HepG2 (cell line): ENCODE data around the gene RPSA. TPM values are rescaled to one million over a fixed set of nuclear protein-coding genes. Genes with fewer than 3 reads are reported as not detected.

ENCODE experiments used
- ATAC-seq: fragments of 200-7000 bp; cut with Tn5 transposase; 3 replicates; pipeline ENCODE4 v1.9.1; 2020; ENCODE audit warnings: mild to moderate bottlenecking, moderate library complexity
- BruUV-seq: library from RNA; stranded (reverse); fragments of 400-500 nt; replicated peaks from 2 replicates; lab custom pipeline; 2021; lab: Mats Ljungman, UMichigan
- CTCF ChIA-PET: fragments of 300-600 bp; formaldehyde crosslinking; extraction: SDS; loops from one replicate; lab custom pipeline; 2021; ENCODE audit warnings: low total read pairs, inconsistent platforms, low intra/inter-chr PET ratio; lab: Yijun Ruan, JAX
- POLR2A ChIA-PET: fragments of 350-600 bp; sonication (Branson Sonifier 250); formaldehyde crosslinking; loops from one replicate; lab custom pipeline; 2020; ENCODE audit warnings: antibody characterized with exemption, inconsistent platforms; lab: Yijun Ruan, JAX
- DNase-seq: peaks from one replicate; pipeline ENCODE4 v3.0.0-alpha.2; 2015; ENCODE audit warnings: low spot score
- FAIRE-seq: peaks from 3 replicates; lab custom pipeline; 2011; peaks lifted over from hg19 to GRCh38; lab: Jason Lieb, UNC
- H2AFZ ChIP-seq: one replicate; pipeline ENCODE4 v1.6.1; 2011; ENCODE audit warnings: low read length, inconsistent platforms
- H3K27ac ChIP-seq: fragments of 300-600 bp; 3 replicates; pipeline ENCODE4 v1.8.0; 2011; ENCODE audit warnings: mixed run types, mild to moderate bottlenecking, mixed read lengths, low read length, inconsistent platforms; ENCODE audit not compliant: insufficient read depth; ENCODE audit errors: extremely low read length
- H3K27me3 ChIP-seq, 2 experiments: fragments of 200-600 bp in 1 of 2; 2 replicates in 1 of 2; 3 replicates in 1 of 2; pipeline versions ENCODE4 v1.6.0 to v1.8.0; 2011; ENCODE audit warnings: low read length in 2 of 2, mild to moderate bottlenecking in 2 of 2, moderate library complexity in 2 of 2, inconsistent platforms in 1 of 2; ENCODE audit not compliant: insufficient read depth in 2 of 2, control insufficient read depth in 1 of 2
- H3K36me3 ChIP-seq, 2 experiments: fragments of 200-600 bp in 1 of 2; replicated peaks in 1 of 2; 2 replicates in 1 of 2; 3 replicates in 1 of 2; pipeline versions ENCODE4 v1.5.1 to v1.8.0; 2011; ENCODE audit warnings: low read length in 2 of 2, inconsistent platforms in 1 of 2; ENCODE audit not compliant: insufficient read depth in 2 of 2, control insufficient read depth in 1 of 2
- H3K4me1 ChIP-seq: 2 replicates; pipeline ENCODE4 v1.5.1; 2012; ENCODE audit warnings: low read length, inconsistent platforms; ENCODE audit not compliant: insufficient read depth
- H3K4me2 ChIP-seq: 2 replicates; pipeline ENCODE4 v1.6.0; 2011; ENCODE audit warnings: low read depth, low read length, inconsistent platforms
- H3K4me3 ChIP-seq, 3 experiments: fragments of 200-600 bp in 1 of 3; sonication (generic), shearing (Covaris generic) in 1 of 3; replicated peaks in 1 of 3; 2 replicates each; pipeline ENCODE4 v1.5.1; 2011 to 2016; ENCODE audit warnings: low read length in 3 of 3, inconsistent platforms in 2 of 3, low read depth in 2 of 3, mild to moderate bottlenecking in 2 of 3, control low read depth in 1 of 3, mixed read lengths in 1 of 3; ENCODE audit not compliant: insufficient read depth in 1 of 3
- H3K79me2 ChIP-seq: one replicate; pipeline ENCODE4 v1.6.1; 2011; ENCODE audit warnings: low read length, inconsistent platforms; ENCODE audit not compliant: insufficient read depth
- H3K9ac ChIP-seq: 2 replicates; pipeline ENCODE4 v1.6.0; 2011; ENCODE audit warnings: mild to moderate bottlenecking, low read depth, low read length, inconsistent platforms; ENCODE audit not compliant: insufficient read depth
- H3K9me3 ChIP-seq: 2 replicates; pipeline ENCODE4 v1.5.1; 2012; ENCODE audit warnings: mild to moderate bottlenecking, low read length
- H4K20me1 ChIP-seq: 2 replicates; pipeline ENCODE4 v1.6.0; 2011; ENCODE audit warnings: inconsistent platforms, mild to moderate bottlenecking, low read length, moderate library complexity; ENCODE audit not compliant: insufficient read depth
- HOXA3 ChIP-seq: sonication (generic); formaldehyde crosslinking; IDR thresholded peaks from 2 replicates; pipeline ENCODE4 v1.5.0; 2020; ENCODE audit warnings: missing genetic modification reagents
- ISX ChIP-seq: sonication (generic); formaldehyde crosslinking; conservative IDR thresholded peaks from 2 replicates; pipeline ENCODE4 v1.5.0; 2020; ENCODE audit warnings: missing genetic modification reagents
- KLF11 ChIP-seq: IDR thresholded peaks from 2 replicates; pipeline ENCODE4 v1.6.1; 2016; ENCODE audit warnings: missing compliant biosample characterization
- MAFF ChIP-seq: IDR thresholded peaks from 2 replicates; pipeline ENCODE4 v1.6.1; 2011; ENCODE audit warnings: low read depth, low read length, improper control_type of control experiment
- POLR2A ChIP-seq, 2 experiments: IDR thresholded peaks; 2 replicates each; pipeline ENCODE4 v1.6.1; 2011; ENCODE audit warnings: low read depth in 2 of 2, low read length in 2 of 2, mild to moderate bottlenecking in 1 of 2, moderate library complexity in 1 of 2; ENCODE audit not compliant: insufficient read depth in 1 of 2
- RARG ChIP-seq: sonication (generic); formaldehyde crosslinking; IDR thresholded peaks from 2 replicates; pipeline ENCODE4 v1.4.0; 2020; ENCODE audit warnings: low read depth, mild to moderate bottlenecking, missing genetic modification reagents
- RFX3 ChIP-seq: IDR thresholded peaks from 2 replicates; pipeline ENCODE4 v1.6.1; 2016; ENCODE audit warnings: missing biosample characterization, missing genetic modification reagents
- SALL1 ChIP-seq: sonication (generic); formaldehyde crosslinking; IDR thresholded peaks from 2 replicates; pipeline ENCODE4 v1.8.0; 2022; ENCODE audit warnings: mild to moderate bottlenecking, missing genetic modification reagents
- SYNCRIP ChIP-seq: fragments of 200-400 bp; formaldehyde crosslinking; IDR thresholded peaks from 2 replicates; pipeline ENCODE4 v1.6.1; 2018; ENCODE audit warnings: mild to moderate bottlenecking, low read depth, low read length; ENCODE audit not compliant: insufficient read depth
- ZBTB44 ChIP-seq: sonication (generic); formaldehyde crosslinking; IDR thresholded peaks from 2 replicates; pipeline ENCODE4 v1.4.0; 2020; ENCODE audit warnings: missing genetic modification reagents
- ZBTB8A ChIP-seq: sonication (generic); formaldehyde crosslinking; IDR thresholded peaks from 2 replicates; pipeline ENCODE4 v1.4.0; 2020; ENCODE audit warnings: mild to moderate bottlenecking, low read depth, missing genetic modification reagents, borderline replicate concordance
- ZFX ChIP-seq: sonication (generic); formaldehyde crosslinking; IDR thresholded peaks from 2 replicates; pipeline ENCODE4 v1.4.0; 2020; ENCODE audit warnings: mild to moderate bottlenecking, low read depth, missing genetic modification reagents, moderate library complexity
- ZMYM4 ChIP-seq: sonication (generic); formaldehyde crosslinking; IDR thresholded peaks from 2 replicates; pipeline ENCODE4 v1.8.1; 2023; ENCODE audit warnings: mild to moderate bottlenecking, missing genetic modification reagents
- ZNF569 ChIP-seq: sonication (generic); formaldehyde crosslinking; IDR thresholded peaks from 2 replicates; pipeline ENCODE4 v1.5.0; 2020; ENCODE audit warnings: mild to moderate bottlenecking, missing genetic modification reagents, moderate library complexity, borderline replicate concordance
- ZNF609 ChIP-seq: sonication (generic); formaldehyde crosslinking; IDR thresholded peaks from 2 replicates; pipeline ENCODE4 v1.4.0; 2020; ENCODE audit warnings: mild to moderate bottlenecking, missing genetic modification reagents, borderline replicate concordance
- ZNF782 ChIP-seq: sonication (generic); formaldehyde crosslinking; IDR thresholded peaks from 2 replicates; pipeline ENCODE4 v1.4.0; 2020; ENCODE audit warnings: missing genetic modification reagents, mild to moderate bottlenecking, borderline replicate concordance
- WGBS: methylation state at CpG from one replicate; pipeline ENCODE4 v1.1.6; 2017; ENCODE audit warnings: low lambda C conversion rate; 5-methylcytosine and 5-hydroxymethylcytosine counted together
- in situ Hi-C: cut with HindIII; loops from 2 replicates; pipeline ENCODE4 v1.10.0; 2017; ENCODE audit warnings: low pct_unique_long_range_greater_than_20kb; ENCODE audit not compliant: extremely low pct_ligation_motif_present
- intact Hi-C: fragments of 100-400 bp; cut with micrococcal nuclease; formaldehyde crosslinking; loops from one replicate; pipeline ENCODE4 v1.10.0; 2022; ENCODE audit not compliant: unreplicated experiment
- polyA plus RNA-seq, 8 experiments: library from polyadenylated mRNA; depleted of rRNA in 3 of 8; stranded (reverse) in 7 of 8; unstranded in 1 of 8; fragments of >200 nt; fragmentation: Illumina TruSeq in 4 of 8; extraction: Trizol in 4 of 8; gene quantifications; 2 replicates each; pipeline versions ENCODE4 v1.2.1 to v1.2.3, GENCODE V29; 2011 to 2016; ENCODE audit warnings: low read depth in 4 of 8, missing spikeins in 1 of 8, mixed read lengths in 1 of 8; ENCODE audit not compliant: insufficient read depth in 1 of 8
- total RNA-seq, 5 experiments: library from RNA; depleted of rRNA; stranded (reverse); fragments of >200 nt; fragmentation: Illumina TruSeq; extraction: Trizol; gene quantifications; 2 replicates each; pipeline ENCODE4 v1.2.3, GENCODE V29; 2016; ENCODE audit warnings: low read depth in 1 of 5

Gene RPSA
- total and polyA plus RNA-seq, 2 of the 13 experiments (the other 11 are each of a cell fraction or from before 2014, with no cell fraction given) = 1,683 to 3,226 TPM

GRCh38 chr3:39383881-39384664 lies 22.4 kb upstream of the RPSA start:
- ChIA-PET CTCF (no interaction called here), POLR2A (interaction anchor here (0.8 to 1.5 kb wide), 4 partner anchors 18 to 206 kb away, joined by 3 to 19 read pairs (median 4); partner anchors contain the start of gene RPSA)
- 2% methylated on average over 22 of the region's 66 CpGs for WGBS
- peak; percentile 23 for FAIRE-seq
- no peak overlapping the region for H2AFZ ChIP-seq
- H3K27ac ChIP-seq = peak overlapping the region; percentile 89
- H3K4me2 ChIP-seq = peak overlapping the region; percentile 84
- H3K4me3 ChIP-seq = peak overlapping the region; percentile 84 to 89 (median 86)
- ATAC-seq = peak; percentile 94
- peak overlapping the region; percentile 86 for H3K9ac ChIP-seq
- peaks cover 48% of the 10 kb centered on the region for H3K4me1 ChIP-seq
- intact Hi-C loops = loop anchor here (2.0 kb wide), 1 partner anchor 23 kb away; the partner anchor contains the start of gene RPSA
- in situ Hi-C loops = loop anchor here (10.0 kb wide), 1 partner anchor 199 kb away; no protein-coding TSS in a partner anchor
- no peaks in the 10 kb centered on the region for H3K27me3 ChIP-seq
- DNase-seq = peak; percentile 89
- H3K9me3 ChIP-seq = no peaks in the 10 kb centered on the region
- BruUV-seq = no TSS peak
- peaks cover 0 to 3% of the 10 kb centered on the region in 2 experiments; a peak in 3 of 5 replicates for H3K36me3 ChIP-seq
- H3K79me2 ChIP-seq = peaks cover 51% of the 10 kb centered on the region
- H4K20me1 ChIP-seq = peaks cover 32% of the 10 kb centered on the region
- peak; percentile 58; the same call in 1 of the 2 replicates for TF ChIP-seq ZBTB8A (CRISPR knock-in tag)
- no peak for TF ChIP-seq RARG (CRISPR knock-in tag)
- TF ChIP-seq RFX3 (CRISPR knock-in tag) = no peak
- 0 out of 2 replicates have a peak, but pooled peaks have one; percentile 16 for TF ChIP-seq ISX
- peak; percentile 49; the same call in 1 of the 2 replicates for TF ChIP-seq ZMYM4 (CRISPR knock-in tag)
- peak; percentile 63 for TF ChIP-seq SALL1 (CRISPR knock-in tag)
- peak; percentile 92 to 97 for TF ChIP-seq POLR2A (IDR thresholded peaks at IDR 0.05; ENCODE audit: insufficient read depth in 1 of 2, low read depth in 2 of 2, low read length in 2 of 2)
- TF ChIP-seq ZNF782 (CRISPR knock-in tag) = peak; percentile 60; the same call in 1 of the 2 replicates
- 0 out of 2 replicates have a peak, but pooled peaks have one; percentile 15 for TF ChIP-seq ZNF609
- no peak; the same call in 1 of the 2 replicates for TF ChIP-seq ZBTB44 (CRISPR knock-in tag)
- no peak for TF ChIP-seq ZNF569 (CRISPR knock-in tag)
- no peak for TF ChIP-seq MAFF
- TF ChIP-seq HOXA3 (CRISPR knock-in tag) = peak; percentile 46; the same call in 1 of the 2 replicates
- no peak for TF ChIP-seq SYNCRIP
- TF ChIP-seq KLF11 (CRISPR knock-in tag) = peak; percentile 55; the same call in 1 of the 2 replicates
- peak; percentile 97 for TF ChIP-seq ZFX (CRISPR knock-in tag)
